GM18502 (cell line): ENCODE measurements around the gene ACTL7A.
"Not testable (repeated sequence)": the region's sequence is repeated elsewhere in the genome, so short reads cannot be mapped to it uniquely, and the experiment has no call there.

ENCODE experiments used
- ATAC-seq: cut with Tn5 transposase; IDR thresholded peaks from one replicate; pipeline ENCODE4 v1.9.1; 2021; ENCODE audit warnings: mild to moderate bottlenecking; ENCODE audit not compliant: unreplicated experiment, poor library complexity

ACTL7A gene

GRCh38 chr9:108845947-108846346 lies 16.1 kb upstream of the ACTL7A start:
- no peak for ATAC-seq

- not testable (repeated sequence) for ATAC-seq
These were observed 13.8 kb upstream of the ACTL7A start for GRCh38 chr9:108848296-108848695.

- no peak for ATAC-seq
These were observed 11.7 kb upstream of the ACTL7A start for GRCh38 chr9:108850293-108850897.

- ATAC-seq = no peak
These were observed 10.9 kb upstream of the ACTL7A start for GRCh38 chr9:108851138-108851537.

GRCh38 chr9:108852079-108852478 lies 10.0 kb upstream of the ACTL7A start:
- ATAC-seq = no peak

GRCh38 chr9:108854094-108854493 lies 8.0 kb upstream of the ACTL7A start:
- no peak for ATAC-seq

GRCh38 chr9:108854641-108855528 lies 7.2 kb upstream of the ACTL7A start:
- no peak for ATAC-seq

- ATAC-seq = no peak
These were observed 6.6 kb upstream of the ACTL7A start for GRCh38 chr9:108855529-108855886.

GRCh38 chr9:108855888-108856287 lies 6.2 kb upstream of the ACTL7A start, which contains the start of gene ACTL7B:
ACTL7B (minus strand) TSS chr9:108855986; CDS start chr9:108855930, 56 bp downstream.
- no peak for ATAC-seq

GRCh38 chr9:108857572-108857971 lies 4.5 kb upstream of the ACTL7A start:
- ATAC-seq = no peak

- ATAC-seq = peak; percentile 71
These were observed 2.5 kb upstream of the ACTL7A start for GRCh38 chr9:108859459-108860114.

- no peak for ATAC-seq
These were observed 1.7 kb upstream of the ACTL7A start for GRCh38 chr9:108860354-108860753.

GRCh38 chr9:108860764-108861163 lies 1.3 kb upstream of the ACTL7A start:
- ATAC-seq = no peak

- no peak for ATAC-seq
These were observed 602 bp upstream of the ACTL7A start for GRCh38 chr9:108861464-108861863.

GRCh38 chr9:108863891-108864290 lies 1.8 kb downstream of the ACTL7A start:
- ATAC-seq = no peak

GRCh38 chr9:108864446-108864845 lies 2.4 kb downstream of the ACTL7A start:
- ATAC-seq = no peak

- no peak for ATAC-seq
These were observed 3.0 kb downstream of the ACTL7A start for GRCh38 chr9:108865037-108865436.

GRCh38 chr9:108866001-108866420 lies 3.9 kb downstream of the ACTL7A start:
- ATAC-seq = no peak

GRCh38 chr9:108867116-108867515 lies 5.0 kb downstream of the ACTL7A start:
- no peak for ATAC-seq

- ATAC-seq = no peak
These were observed 5.8 kb downstream of the ACTL7A start for GRCh38 chr9:108867829-108868228.

GRCh38 chr9:108869092-108869725 lies 7.1 kb downstream of the ACTL7A start:
- ATAC-seq = no peak
